HG02852 (cell line): ENCODE results near the gene ARHGEF33.

ENCODE experiments used
- ATAC-seq: cut with Tn5 transposase; IDR thresholded peaks from one replicate; pipeline ENCODE4 v1.9.1; 2021; ENCODE audit warnings: mild to moderate bottlenecking, moderate library complexity; ENCODE audit not compliant: unreplicated experiment

ARHGEF33 gene

GRCh38 chr2:39007875-39008504 is 118.3 kb downstream of the ARHGEF33 start:
- no peak for ATAC-seq

GRCh38 chr2:39008665-39009064 is 119.0 kb downstream of the ARHGEF33 start:
- no peak for ATAC-seq

GRCh38 chr2:39013871-39014270 is 124.2 kb downstream of the ARHGEF33 start:
- ATAC-seq: no peak

GRCh38 chr2:39015424-39015823 is 125.7 kb downstream of the ARHGEF33 start:
- no peak for ATAC-seq

GRCh38 chr2:39017334-39017733 is 127.7 kb downstream of the ARHGEF33 start:
- ATAC-seq: no peak

GRCh38 chr2:39018638-39019037 is 129.0 kb downstream of the ARHGEF33 start:
- no peak for ATAC-seq

- no peak for ATAC-seq
Measured at GRCh38 chr2:39020383-39020782, 130.7 kb downstream of the ARHGEF33 start.

- ATAC-seq: no peak
Measured at GRCh38 chr2:39022642-39023235, 133.1 kb downstream of the ARHGEF33 start.

GRCh38 chr2:39023649-39024048 is 134.0 kb downstream of the ARHGEF33 start:
- ATAC-seq: no peak

- no peak for ATAC-seq
Measured at GRCh38 chr2:39024833-39025232, 135.2 kb downstream of the ARHGEF33 start.
